Measurements from ENCODE around the gene TUBB. TPM values are rescaled to one million over a fixed set of nuclear protein-coding genes. Genes with fewer than 3 reads are reported as not detected.

The TUBB gene
- total RNA-seq, 6 experiments from 2014 or later, result 1,052 to 1,712 (median 1,589) TPM

GRCh38 chr6:30678964-30679726 lies 41.0 kb upstream of the TUBB start:
- Mint-ChIP-seq H3K4me1 (ENCODE audit: low read depth) (peaks cover 55% of the 10 kb centered on the region), H3K27me3 (ENCODE audit: insufficient read depth) (peaks cover 4% of the 10 kb centered on the region), H3K9me3 (no peaks in the 10 kb centered on the region), H3K4me3 (peak overlapping the region; percentile 92), H3K27ac (peak overlapping the region; percentile 65), H3K36me3 (ENCODE audit: low read depth) (peaks cover 64% of the 10 kb centered on the region)
- peak; percentile 48 for DNase-seq
- TF ChIP-seq CTCF (IDR thresholded peaks at IDR 0.05), result peak; percentile 95

GRCh38 chr6:30679765-30680535 lies 40.2 kb upstream of the TUBB start:
- DNase-seq, result no peak
- TF ChIP-seq CTCF (IDR thresholded peaks at IDR 0.05), result no peak
- H3K9me3 Mint-ChIP-seq, result no peaks in the 10 kb centered on the region; the same call in 1 of the 2 replicates
- H3K4me3 Mint-ChIP-seq, result peak overlapping the region; percentile 92
- peaks cover 58% of the 10 kb centered on the region for H3K4me1 Mint-ChIP-seq (ENCODE audit: low read depth)
- H3K36me3 Mint-ChIP-seq (ENCODE audit: low read depth), result peaks cover 70% of the 10 kb centered on the region
- peaks cover 4% of the 10 kb centered on the region for H3K27me3 Mint-ChIP-seq (ENCODE audit: insufficient read depth)
- H3K27ac Mint-ChIP-seq, result peak overlapping the region; percentile 65

GRCh38 chr6:30681766-30682142 lies 38.4 kb upstream of the TUBB start:
- Mint-ChIP-seq H3K27me3 (ENCODE audit: insufficient read depth) (no peaks in the 10 kb centered on the region; the same call in none of the 2 replicates), H3K4me1 (ENCODE audit: low read depth) (peaks cover 54% of the 10 kb centered on the region), H3K27ac (peak overlapping the region; percentile 95), H3K4me3 (peak overlapping the region; percentile 92), H3K36me3 (ENCODE audit: low read depth) (peaks cover 73% of the 10 kb centered on the region), H3K9me3 (no peaks in the 10 kb centered on the region; the same call in 1 of the 2 replicates)
- TF ChIP-seq CTCF (IDR thresholded peaks at IDR 0.05), result no peak
- no peak for DNase-seq

- Mint-ChIP-seq H3K4me1 (ENCODE audit: low read depth) (peaks cover 53% of the 10 kb centered on the region), H3K36me3 (ENCODE audit: low read depth) (peaks cover 69% of the 10 kb centered on the region)
Observed at GRCh38 chr6:30682143-30683117, 37.7 kb upstream of the TUBB start.

More at GRCh38 chr6:30682143-30683117, 37.7 kb upstream of the TUBB start:
- H3K27ac Mint-ChIP-seq, result peak overlapping the region; percentile 95
- H3K9me3 Mint-ChIP-seq, result no peaks in the 10 kb centered on the region; the same call in 1 of the 2 replicates
- DNase-seq, result peak; percentile 88
- TF ChIP-seq CTCF (IDR thresholded peaks at IDR 0.05), result no peak
- no peaks in the 10 kb centered on the region; the same call in none of the 2 replicates for H3K27me3 Mint-ChIP-seq (ENCODE audit: insufficient read depth)
- H3K4me3 Mint-ChIP-seq, result peak overlapping the region; percentile 92

Measured in HFFc6 (cell line).